ENCODE data around the gene PCNX2.
"Not testable (repeated sequence)": the region's sequence is repeated elsewhere in the genome, so short reads cannot be mapped to it uniquely, and the experiment has no call there.

The PCNX2 gene

DNA sequence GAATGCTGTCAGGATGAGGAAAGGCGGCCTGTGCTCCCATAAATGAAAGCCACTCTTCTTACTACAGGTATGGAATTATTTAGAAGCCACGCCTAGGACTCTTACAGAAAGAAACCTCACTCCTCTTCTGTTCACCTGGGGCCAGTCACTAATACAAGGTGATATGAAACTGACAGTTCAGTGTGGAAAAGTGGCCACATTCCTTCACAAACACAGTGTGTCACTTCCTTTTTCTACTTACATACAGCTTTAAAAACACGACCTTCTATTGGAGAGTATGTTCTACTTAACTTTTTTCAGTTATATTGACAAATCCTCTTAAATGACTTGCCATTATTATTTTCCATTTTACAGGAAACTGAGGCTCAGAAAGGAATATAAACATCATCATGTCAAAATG is 163.1 kb downstream of the PCNX2 start (continued):
- no peak for TF ChIP-seq TSHZ2 (CRISPR knock-in tag; IDR thresholded peaks at IDR 0.05)

- ATAC-seq, result not testable (repeated sequence)
These were observed 166.5 kb downstream of the PCNX2 start for GRCh38 chr1:233129031-233129430.

DNA sequence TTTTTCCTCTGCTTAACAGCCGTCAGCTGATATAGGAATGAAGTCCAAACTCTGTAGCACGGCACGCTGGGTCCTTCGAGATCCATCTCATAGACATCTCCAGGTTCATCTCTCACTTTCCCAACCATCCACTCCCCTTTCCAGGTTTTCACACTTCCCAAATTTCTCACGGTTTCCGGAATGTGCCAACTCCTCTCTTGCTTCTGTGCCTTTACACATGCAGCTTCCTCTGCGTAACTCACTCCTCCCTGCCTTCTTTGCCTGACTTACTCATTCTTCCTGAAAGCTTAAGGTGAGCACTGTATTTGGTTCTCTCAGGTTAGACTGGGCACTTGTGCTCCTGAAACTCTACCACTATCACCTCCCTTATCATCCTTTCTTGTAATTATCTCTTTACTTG is 168.4 kb downstream of the PCNX2 start:
- TF ChIP-seq POU6F1 (CRISPR knock-in tag; IDR thresholded peaks at IDR 0.05; ENCODE audit: borderline replicate concordance, low read depth), result no peak
- TF ChIP-seq SNAI2 (CRISPR knock-in tag; IDR thresholded peaks at IDR 0.05), result no peak
- no peak for TF ChIP-seq BACH2 (CRISPR knock-in tag; IDR thresholded peaks at IDR 0.05; ENCODE audit: borderline replicate concordance)
- no peak for TF ChIP-seq CSDC2 (CRISPR knock-in tag; IDR thresholded peaks at IDR 0.05)
- no peak for TF ChIP-seq ZNF8 (CRISPR knock-in tag; IDR thresholded peaks at IDR 0.05)
- TF ChIP-seq GLIS3 (CRISPR knock-in tag; IDR thresholded peaks at IDR 0.05), result no peak
- no peak for TF ChIP-seq ESRRG (CRISPR knock-in tag; IDR thresholded peaks at IDR 0.05)
- TF ChIP-seq RARB (CRISPR knock-in tag; IDR thresholded peaks at IDR 0.05), result no peak
- TF ChIP-seq OSR1 (CRISPR knock-in tag; IDR thresholded peaks at IDR 0.05), result no peak
- TF ChIP-seq TCF4 (CRISPR knock-in tag; IDR thresholded peaks at IDR 0.05; ENCODE audit: borderline replicate concordance), result no peak
- no peak for TF ChIP-seq CSRNP3 (CRISPR knock-in tag; IDR thresholded peaks at IDR 0.05)
- TF ChIP-seq ARNTL (CRISPR knock-in tag; IDR thresholded peaks at IDR 0.05; ENCODE audit: borderline replicate concordance, low read depth), result no peak
- no peak for TF ChIP-seq ISL1 (CRISPR knock-in tag; IDR thresholded peaks at IDR 0.05)
- no peak for TF ChIP-seq ZFP30 (CRISPR knock-in tag; IDR thresholded peaks at IDR 0.05)
- TF ChIP-seq, protein P1, sequence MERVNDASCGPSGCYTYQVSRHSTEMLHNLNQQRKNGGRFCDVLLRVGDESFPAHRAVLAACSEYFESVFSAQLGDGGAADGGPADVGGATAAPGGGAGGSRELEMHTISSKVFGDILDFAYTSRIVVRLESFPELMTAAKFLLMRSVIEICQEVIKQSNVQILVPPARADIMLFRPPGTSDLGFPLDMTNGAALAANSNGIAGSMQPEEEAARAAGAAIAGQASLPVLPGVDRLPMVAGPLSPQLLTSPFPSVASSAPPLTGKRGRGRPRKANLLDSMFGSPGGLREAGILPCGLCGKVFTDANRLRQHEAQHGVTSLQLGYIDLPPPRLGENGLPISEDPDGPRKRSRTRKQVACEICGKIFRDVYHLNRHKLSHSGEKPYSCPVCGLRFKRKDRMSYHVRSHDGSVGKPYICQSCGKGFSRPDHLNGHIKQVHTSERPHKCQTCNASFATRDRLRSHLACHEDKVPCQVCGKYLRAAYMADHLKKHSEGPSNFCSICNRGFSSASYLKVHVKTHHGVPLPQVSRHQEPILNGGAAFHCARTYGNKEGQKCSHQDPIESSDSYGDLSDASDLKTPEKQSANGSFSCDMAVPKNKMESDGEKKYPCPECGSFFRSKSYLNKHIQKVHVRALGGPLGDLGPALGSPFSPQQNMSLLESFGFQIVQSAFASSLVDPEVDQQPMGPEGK (CRISPR knock-in tag; IDR thresholded peaks at IDR 0.05; ENCODE audit: borderline replicate concordance), result no peak
- no peak for TF ChIP-seq ZNF565 (CRISPR knock-in tag; conservative IDR thresholded peaks at IDR 0.05; ENCODE audit: low read depth)
- no peak for ATAC-seq

DNA sequence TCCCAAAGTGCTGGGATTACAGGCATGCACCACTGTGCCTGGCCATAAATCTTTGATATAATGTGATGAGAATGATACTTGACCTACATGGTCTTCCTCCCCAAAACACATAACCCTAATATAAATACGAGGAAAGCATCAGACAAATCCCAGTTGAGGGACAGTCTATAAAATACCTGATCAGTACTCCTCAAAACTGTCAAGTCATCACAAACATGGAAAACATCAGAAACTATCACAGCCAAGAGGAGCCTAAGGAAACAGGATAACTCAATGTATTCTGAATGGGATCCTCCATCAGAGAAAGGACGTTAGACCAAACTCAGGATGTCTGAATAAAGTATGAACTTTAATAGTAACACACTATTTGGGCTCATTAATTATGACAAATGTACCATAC is 172.7 kb downstream of the PCNX2 start:
- ATAC-seq, result no peak
- TF ChIP-seq ARNTL (CRISPR knock-in tag; IDR thresholded peaks at IDR 0.05; ENCODE audit: borderline replicate concordance, low read depth), result no peak
- no peak for TF ChIP-seq ZFP30 (CRISPR knock-in tag; IDR thresholded peaks at IDR 0.05)
- no peak for TF ChIP-seq BACH2 (CRISPR knock-in tag; IDR thresholded peaks at IDR 0.05; ENCODE audit: borderline replicate concordance)
- TF ChIP-seq ZNF565 (CRISPR knock-in tag; conservative IDR thresholded peaks at IDR 0.05; ENCODE audit: low read depth), result no peak
- no peak for TF ChIP-seq CREB5 (CRISPR knock-in tag; IDR thresholded peaks at IDR 0.05; ENCODE audit: low read depth)
- TF ChIP-seq ISL1 (CRISPR knock-in tag; IDR thresholded peaks at IDR 0.05), result no peak
- no peak for TF ChIP-seq TSHZ2 (CRISPR knock-in tag; IDR thresholded peaks at IDR 0.05)
- TF ChIP-seq SNAI2 (CRISPR knock-in tag; IDR thresholded peaks at IDR 0.05), result no peak
- no peak for TF ChIP-seq TOX (CRISPR knock-in tag; IDR thresholded peaks at IDR 0.05; ENCODE audit: borderline replicate concordance)
- no peak for TF ChIP-seq RARB (CRISPR knock-in tag; IDR thresholded peaks at IDR 0.05)
- TF ChIP-seq GLIS3 (CRISPR knock-in tag; IDR thresholded peaks at IDR 0.05), result no peak
- no peak for TF ChIP-seq ZC3H10 (CRISPR knock-in tag; IDR thresholded peaks at IDR 0.05)
- no peak for TF ChIP-seq ZFP3 (CRISPR knock-in tag; IDR thresholded peaks at IDR 0.05)
- TF ChIP-seq CSRNP3 (CRISPR knock-in tag; IDR thresholded peaks at IDR 0.05), result no peak
- no peak for TF ChIP-seq PPARA (CRISPR knock-in tag; IDR thresholded peaks at IDR 0.05; ENCODE audit: borderline replicate concordance)
- no peak for TF ChIP-seq ZNF70 (CRISPR knock-in tag; IDR thresholded peaks at IDR 0.05)
- TF ChIP-seq CSDC2 (CRISPR knock-in tag; IDR thresholded peaks at IDR 0.05), result no peak
- TF ChIP-seq OSR1 (CRISPR knock-in tag; IDR thresholded peaks at IDR 0.05), result no peak
